Amniotic stem cell (primary cell): ENCODE results near the gene SLAMF9.
"Not testable (repeated sequence)": the region's sequence is repeated elsewhere in the genome, so short reads cannot be mapped to it uniquely, and the experiment has no call there.

Source experiments
- DNase-seq: peaks from one replicate; lab custom pipeline; 2025; lab: John Stamatoyannopoulos, UW

SLAMF9 gene

DNA sequence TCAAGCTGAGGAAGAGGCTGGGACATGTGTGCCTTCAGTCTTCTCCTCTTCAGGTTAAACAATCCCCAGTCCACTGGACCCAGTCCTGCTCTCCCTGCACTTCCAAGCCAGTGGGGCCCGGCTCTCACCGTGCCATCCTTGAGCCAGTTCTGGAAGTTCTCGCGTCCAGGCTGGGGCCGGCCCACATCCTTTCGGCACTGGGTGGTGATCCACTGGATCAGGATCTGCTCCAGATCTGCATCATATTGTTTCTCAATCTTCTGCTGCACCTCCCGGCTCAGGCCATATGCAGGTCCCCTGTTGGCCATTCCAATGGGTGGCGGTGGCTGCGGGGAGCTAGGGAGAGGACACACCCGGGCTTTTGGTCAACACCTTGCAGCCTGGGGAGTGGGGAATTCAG is 33.8 kb downstream of the SLAMF9 start:
- no peak for DNase-seq

DNA sequence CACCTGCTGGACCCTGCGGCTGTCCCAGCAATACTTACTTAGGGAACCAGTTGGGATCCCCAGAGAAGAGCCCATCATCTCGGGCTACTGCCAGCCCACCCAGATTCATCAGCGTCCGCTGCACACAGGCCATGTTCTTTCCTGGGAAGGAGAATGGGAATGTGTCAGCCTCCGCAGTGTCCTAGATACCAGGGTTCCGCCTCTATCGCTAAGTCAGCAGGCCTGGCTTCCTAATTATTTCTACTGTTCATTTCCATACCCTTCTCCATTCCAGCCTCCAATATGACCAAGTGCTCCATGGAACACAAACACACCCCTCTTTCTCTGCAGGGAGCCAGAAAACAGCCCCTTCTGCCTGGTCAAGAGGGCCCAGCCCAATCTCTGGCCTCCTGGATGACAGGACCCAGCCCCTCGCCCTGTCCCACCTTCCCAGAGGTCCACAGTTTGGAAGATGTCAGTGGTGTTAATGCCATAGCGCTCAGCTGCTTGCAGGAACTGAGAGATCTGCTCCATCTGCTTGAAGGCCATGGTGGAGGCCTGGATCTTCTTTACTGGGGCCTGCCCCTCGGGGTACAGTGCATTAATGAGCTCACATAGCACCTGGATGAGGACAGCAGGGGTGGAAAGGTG is 34.7 kb downstream of the SLAMF9 start:
- DNase-seq: no peak

DNA sequence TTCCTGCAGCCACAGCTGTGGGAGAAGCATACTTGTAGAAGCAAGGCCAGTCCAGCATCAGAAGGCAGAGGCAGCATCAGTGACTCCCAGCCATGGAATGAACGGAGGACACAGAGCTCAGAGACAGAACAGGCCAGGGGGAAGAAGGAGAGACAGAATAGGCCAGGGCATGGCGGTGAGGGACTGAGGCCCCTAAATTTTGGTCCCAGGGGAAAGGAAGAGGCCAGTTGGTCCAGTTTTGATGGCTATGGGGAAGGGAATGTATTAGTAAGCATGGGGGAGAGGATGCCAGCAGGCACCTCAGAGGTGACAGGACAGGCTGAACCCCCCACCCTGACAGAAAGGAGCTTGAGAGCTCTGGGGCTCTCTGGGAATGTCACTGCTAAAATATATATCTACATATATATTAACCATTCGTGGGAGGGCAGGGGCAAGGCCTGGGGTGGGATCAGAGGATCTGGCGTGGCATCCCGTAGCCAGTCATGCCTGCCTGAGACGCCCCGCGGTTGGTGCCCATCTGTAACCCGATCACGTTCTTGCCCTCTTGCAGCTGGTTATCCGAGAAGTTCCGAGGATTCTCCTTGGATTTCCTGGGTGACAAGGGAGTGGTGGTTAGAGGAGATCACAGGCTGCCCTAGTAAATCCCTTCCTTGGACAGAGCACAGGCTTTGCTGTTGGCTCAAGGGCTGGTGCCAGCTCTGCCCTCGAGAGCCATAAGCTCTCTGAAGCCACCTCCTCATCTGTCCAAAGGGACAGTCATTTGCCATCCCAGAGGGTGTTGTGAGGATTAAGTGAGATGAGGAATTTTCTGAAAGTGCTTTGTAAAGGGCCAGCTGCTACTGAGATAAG is 35.5 kb downstream of the SLAMF9 start:
- no peak for DNase-seq

DNA sequence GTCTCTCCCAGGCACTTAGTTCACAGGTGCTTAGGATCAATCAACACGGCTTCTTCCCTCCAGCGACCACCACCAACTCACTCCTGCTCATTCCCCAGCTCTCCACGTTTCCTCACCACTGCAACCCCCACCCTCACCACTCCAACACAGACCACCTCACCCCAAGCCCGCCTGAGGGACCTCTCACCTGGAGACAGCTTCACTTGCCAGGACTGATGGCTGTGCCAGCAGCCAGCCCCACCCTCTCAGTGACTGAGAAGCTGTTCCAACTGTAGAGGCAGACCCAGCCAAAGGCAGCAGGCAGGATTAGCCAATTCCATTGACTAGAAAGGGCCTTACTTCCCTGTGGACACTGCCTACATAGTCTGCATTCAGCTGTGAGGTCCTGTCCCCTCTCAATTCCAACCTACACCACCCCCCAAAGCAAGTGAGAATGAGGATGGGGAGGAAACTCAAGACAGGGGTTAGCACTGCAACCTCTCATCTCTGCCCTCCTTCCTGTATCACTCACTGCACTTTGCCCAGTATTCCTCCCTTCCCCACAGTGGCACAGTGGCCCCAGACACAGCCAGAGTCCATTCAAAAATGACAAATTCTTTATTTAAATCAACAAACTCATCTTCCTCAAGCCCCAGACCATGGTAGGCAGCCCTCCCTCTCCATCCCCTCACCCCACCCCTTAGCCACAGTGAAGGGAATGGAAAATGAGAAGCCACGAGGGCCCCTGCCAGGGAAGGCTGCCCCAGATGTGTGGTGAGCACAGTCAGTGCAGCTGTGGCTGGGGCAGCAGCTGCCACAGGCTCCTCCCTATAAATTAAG is 36.3 kb downstream of the SLAMF9 start:
- no peak for DNase-seq

DNA sequence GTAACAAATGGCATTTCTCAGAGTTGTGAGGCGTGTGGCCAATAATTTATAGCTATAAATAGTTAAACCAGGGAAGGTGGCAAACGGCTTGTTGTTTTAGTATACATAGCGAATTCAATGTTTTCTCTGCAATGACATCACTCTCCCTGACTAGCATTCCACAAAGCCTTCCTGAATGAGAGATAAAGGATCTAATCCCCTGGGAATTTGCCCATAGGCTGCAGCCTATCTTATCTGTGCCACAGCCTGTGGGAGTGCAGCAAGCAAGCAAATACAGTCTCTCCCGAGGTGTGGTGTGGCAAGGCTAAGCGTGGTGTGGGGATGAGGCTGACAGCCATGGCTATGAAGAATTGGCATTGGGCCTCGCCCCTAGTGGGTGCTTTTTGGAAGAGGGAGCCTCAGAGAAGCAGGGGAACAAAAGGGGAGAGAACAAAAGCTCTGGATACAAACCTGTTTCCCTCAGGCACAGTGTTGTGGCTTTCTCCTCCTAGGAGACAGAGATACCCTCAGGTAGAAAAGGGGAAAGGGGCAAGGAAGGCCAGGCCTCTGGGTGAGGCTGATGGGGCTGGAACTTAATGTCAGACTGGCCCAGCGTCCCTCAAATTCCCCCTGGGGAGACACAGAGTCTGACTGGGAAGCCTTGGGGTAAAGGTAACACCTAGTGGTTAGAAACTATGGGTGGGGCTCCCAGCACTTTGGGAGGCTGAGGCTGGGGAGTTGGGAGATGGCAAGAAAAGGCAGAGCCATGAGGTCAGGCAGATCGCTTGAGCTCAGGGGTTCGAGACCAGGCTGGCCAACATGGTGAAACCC is 37.6 kb downstream of the SLAMF9 start:
- peak; percentile 87 for DNase-seq

DNA sequence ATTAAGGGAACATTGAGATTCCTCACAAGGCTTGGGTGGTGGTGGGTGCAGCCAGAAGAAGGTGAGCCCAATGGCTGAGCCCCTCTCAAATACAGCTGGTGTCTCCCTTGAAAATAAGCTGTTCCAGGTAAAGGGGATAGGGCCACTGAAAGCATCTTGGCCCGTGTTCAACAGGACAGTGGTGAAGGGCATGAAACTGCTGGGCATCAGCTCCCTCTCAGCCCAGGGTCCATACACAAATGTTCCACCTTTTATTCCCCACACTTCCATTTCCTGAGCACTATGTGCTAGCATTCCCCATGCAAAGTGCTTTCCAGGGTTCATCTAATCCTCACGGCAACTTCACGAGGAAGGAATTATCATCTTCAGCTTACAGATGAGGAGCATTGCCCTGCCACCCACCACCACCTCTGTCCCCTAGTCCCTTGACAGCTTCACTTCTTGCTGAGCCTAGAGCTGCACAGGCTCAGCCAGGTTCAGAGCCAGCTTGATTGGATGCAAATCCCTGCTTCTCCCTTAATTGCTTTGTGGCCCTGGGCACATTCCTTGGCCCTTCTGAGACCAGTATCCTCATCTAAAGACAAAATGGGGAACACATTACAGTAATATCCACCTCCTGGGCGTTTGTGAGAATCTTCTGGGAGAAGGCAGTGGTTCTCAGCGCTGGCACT is 38.3 kb downstream of the SLAMF9 start:
- DNase-seq: no peak

DNA sequence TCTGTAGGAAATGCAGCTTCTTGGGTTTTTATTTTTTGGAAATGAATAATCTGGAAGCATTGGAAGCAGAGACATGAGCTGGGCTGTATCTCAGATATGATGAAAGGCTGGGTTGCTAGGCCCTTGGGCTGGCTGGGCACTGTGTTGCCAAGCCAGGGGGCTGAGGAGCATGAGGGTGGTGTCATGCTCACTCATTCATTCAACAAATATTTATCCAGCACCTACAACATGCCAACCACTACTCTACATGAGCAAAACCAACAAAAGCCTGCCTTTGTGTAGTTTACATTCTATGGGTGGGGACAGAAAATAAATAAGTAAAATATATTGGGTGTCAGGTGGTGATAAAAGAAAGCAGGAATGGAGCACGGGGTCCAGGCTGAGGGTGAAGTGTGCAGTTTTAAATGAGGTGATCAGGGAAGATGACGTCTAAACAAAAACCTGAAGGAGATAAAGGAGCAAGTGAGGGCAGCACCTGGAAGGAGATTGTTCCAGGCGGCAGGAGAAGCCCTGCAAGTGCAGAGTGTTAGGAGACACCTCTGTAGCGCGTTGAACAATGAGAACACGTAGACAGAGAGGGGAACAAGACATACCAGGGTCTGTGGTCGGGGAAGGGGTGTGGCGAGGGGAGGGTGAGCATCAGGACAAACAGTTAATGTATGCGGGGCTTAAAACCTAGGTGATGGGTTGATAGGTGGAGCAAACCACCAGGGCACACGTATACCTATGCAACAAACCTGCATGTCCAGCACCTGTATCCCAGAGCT is 39.6 kb downstream of the SLAMF9 start:
- no peak for DNase-seq

DNA sequence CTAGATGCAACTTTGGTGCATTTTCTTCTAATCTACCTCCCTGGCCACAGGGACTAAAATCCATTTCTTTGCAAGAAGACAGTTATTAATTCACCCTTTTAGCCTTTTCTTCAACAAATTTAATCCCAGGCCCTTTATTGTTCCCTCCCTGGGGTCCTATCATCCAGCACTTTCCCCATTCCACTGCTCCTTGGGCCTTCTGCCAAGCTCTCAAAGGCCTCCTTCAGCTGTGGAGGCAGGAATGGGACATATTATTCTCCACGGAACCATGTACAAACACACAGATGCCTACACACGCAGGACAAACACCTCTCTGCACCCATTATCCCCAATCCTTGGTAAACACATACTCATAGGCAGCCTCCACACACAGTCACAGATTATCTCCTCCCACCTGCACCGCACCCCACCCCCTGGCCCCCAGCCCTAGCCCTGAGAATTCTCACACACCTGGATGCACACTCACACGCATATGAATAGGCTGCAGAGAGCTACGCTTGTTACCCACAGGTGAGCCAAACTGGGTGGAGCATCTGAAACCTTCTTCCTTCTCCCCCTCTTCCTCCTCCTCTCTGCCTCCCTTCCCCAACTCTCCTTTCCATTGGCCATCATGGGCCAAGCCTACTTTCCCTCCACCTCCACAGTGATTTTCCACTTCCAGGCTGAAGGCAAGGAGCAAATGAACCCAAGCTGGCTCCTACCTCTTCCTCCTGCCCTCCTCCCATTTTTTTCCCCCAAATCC is 40.4 kb downstream of the SLAMF9 start:
- DNase-seq: no peak

DNA sequence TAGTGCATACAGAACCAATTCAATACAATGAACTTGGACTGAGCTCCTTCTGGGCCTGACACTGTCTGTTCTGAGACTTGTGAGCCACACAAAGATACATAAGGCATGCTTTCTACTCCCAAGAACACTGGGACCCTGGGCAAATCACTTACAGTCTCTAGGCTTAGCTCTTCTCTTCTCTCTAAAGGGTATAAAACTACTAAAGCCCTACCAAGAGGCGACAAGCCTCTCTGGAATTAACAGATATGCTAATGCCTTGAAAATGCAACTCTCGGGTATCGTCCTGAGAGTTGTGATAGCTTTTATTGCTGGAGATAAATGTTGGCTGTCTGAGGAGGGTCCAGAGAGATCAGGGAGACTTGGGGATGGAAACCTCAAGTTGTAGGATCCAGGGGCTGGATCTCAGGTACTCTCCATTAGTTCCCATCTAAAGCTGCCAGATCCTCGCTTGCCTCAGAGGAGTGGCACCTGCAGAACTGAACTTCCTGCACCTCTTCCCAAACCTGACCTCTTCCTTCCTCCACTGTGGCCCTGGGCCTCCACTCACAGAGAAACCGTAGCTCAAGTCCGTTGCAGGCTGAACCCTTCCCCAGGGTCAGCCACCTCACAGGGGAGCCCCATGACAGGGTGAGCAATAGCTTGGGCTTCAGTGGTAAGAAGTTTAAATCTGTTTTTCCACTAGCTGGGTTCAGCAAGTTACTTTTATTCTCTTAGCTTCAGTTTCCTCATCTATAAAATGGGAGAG is 42.5 kb downstream of the SLAMF9 start:
- no peak for DNase-seq

DNA sequence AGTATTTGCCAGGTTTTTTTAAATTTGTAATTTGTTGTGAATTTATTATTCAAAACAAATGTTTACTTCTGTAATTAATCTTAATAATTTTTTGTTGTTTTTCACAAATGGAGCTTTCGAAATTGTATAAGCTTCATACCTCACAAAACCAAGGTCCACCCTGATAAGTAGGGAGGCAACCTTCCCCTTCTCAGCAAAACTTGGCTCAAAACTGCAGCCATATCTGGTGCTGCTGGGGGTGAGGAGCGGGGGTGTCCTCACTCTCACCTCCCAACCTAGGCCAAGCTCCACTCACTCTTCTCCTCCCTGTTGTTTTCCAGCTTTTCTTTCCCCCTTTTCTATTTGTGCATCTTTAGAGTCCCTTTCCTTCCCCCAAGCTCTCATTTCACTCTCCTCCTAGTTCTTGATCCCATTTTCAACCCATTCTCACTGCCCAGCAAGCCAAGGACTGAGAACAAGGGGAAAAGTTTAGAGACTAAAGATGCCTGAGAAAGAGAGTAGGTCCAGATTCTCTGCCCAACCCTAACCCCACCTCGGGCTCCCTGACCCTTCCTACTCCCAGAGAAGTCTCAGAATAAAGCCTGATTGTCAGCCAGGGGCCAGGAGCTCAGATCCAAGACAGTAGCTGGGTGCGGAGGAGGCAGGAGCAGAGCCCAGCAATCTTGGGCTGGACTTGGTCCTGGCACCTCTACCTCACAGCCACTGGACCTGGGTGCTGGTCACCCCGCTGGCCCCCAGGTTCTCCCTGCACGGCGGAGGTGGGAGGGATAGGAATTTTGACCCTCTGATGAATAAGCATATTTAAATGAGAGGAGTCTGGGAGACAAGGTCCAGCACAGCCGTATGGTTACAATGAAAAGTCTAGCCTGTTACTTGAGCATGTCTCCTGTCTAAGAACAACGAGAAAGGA is 45.8 kb downstream of the SLAMF9 start:
- no peak for DNase-seq

DNA sequence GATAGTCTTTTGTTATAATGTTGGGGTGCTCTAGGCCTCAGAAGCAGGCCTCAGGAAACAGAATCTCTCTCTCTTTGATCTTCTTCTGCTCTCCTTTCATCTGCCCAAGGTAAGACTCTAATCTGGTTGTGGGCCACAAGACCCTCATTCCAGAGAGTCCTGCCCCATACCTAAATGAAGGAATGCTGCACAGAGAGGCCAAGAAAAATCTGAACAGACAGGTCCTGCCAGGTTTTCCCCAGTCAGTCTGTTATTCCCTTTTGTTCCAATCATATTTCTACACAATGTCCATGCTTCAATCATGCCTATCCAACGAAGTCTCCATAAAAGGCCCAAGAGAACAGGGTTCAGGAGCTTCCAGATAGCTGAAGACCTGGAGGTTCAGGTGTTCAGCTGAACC is 47.1 kb downstream of the SLAMF9 start:
- DNase-seq: no peak

DNA sequence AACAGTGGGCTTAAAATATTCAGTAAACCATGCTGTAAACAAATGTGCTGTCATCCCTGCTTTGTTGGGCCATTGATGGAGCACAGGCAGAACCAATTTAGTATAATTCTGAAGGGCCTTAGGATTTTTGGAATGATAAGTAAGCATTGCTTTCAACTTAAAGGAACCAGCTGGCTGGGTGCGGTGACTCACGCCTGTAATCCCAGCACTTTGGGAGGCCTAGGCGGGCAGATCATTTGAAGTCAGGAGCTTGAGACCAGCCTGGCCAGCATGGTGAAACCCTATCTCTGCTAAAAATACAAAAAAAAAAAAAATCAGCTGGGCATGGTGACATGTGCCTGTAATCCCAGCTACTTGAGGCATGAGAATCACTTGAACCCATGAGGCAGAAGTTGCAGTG is 50.0 kb downstream of the SLAMF9 start:
- DNase-seq: not testable (repeated sequence)

DNA sequence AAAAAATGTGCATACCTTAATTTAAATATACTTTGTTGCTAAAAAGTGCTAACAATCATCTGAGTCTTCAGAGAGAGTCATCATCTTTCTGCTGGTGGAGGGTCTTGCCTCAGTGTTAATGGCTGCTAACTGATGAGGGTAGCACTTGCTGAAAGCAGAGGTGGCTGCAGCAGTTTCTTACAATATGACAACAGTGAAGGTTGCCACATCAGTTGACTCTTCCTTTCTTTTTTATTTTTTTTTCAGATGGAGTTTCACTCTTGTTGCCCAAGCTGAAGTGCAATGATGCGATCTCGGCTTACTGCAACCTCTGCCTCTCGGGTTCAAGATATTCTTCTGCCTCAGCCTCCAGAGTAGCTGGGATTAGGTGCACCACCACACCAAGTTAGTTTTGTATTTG is 51.5 kb downstream of the SLAMF9 start:
- DNase-seq: no peak
